ENCODE results near the gene ALPP.
"Not testable (repeated sequence)": the region's sequence is repeated elsewhere in the genome, so short reads cannot be mapped to it uniquely, and the experiment has no call there.

ALPP gene

DNA sequence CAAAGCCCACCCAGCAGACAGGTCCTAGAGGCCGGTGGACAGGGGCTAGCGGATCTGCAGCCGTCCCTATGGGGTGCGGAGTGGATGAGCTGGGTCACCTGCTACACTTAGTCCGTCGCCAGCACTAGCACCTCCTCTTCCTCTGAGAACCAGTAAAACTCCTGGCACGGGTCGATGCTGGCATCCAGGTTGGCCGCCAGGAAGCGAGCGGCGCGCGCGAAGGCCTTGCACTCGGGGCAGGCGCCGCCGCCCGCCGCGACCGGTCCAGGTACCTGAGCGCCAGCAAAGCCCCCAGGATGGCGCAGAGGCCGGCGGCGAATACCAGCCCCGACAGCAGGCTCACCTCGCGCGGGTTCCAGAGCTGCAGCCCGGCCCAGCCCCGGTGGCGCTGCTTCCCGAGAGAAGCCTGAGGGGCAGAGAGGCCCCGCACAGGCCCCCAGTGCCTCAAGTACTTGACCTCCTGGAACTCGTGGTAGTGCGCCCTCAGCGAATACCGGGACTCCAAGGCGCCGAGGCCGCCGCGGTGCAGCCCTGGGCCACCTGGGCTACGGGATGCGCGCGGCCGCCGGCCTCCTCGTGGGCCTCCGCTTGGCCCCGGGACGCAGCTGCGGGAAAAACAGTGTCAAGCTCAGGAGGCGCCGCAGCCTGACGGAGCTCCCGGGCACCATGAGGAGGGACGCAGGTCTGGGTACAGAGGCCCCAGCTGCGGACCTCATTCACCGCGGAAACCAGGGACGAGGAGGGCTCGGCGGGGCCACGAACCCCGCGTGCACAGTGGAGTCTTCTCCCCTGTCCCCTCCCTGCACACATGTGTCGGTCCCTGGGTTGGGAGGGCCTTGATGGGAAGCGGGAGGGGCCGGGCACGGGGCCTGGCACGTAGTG, 27.5 kb upstream of the ALPP start:
- H3K4me3 Mint-ChIP-seq, result no peak overlapping the region

DNA sequence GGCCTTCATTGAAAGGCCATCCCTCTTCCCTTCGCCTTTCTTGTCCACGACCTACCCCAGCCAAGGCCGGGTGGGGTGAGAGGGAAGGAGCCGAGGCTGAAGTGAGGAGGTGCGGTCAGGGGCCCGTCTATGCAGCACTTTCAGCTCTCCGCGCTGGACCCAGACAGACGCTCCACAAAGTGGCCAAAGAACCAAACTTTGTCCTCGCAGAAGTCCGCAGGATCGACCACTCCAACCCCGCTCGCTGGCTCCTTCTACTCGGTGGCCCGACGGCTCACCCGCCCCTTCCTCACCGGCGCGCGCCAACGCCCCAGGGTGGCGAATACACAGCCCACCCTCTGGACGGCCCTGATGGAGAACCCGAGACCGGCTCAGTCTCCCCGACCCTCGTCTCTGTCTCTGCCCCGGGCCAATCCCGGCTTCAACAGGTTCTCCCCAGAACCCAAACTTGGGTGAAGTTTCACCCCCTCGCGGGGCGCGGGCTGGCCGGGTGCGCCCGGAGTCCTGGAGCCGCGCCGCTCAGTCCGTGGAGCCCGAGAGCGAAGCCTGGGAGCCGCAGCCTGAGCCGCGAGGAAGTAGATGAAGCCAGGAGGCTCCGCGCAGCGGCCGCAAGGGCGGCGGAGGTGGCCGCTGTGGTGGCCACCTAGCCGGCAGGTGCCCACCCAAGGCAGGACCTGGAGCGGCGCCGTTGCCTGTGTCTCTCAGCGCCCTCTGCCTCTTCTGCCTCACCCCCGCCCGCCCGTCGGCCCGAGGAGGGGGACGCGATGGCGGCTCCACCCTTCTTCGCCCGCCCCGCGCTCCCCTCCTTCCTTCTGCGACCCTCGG, 26.7 kb upstream of the ALPP start:
- ATAC-seq, result no peak
- H3K4me3 Mint-ChIP-seq, result no peak overlapping the region
- DNase-seq (ENCODE audit: low spot score in 2 of 2), result no peak
- H3K27ac Mint-ChIP-seq, result no peak overlapping the region
- no peaks in the 10 kb centered on the region for H3K36me3 Mint-ChIP-seq
- H3K9me3 Mint-ChIP-seq, result no peaks in the 10 kb centered on the region
- H3K4me1 Mint-ChIP-seq, result peaks cover 7% of the 10 kb centered on the region

More for the DNA sequence above, 27.5 kb upstream of the ALPP start:
- Mint-ChIP-seq H3K9me3 (no peaks in the 10 kb centered on the region), H3K36me3 (no peaks in the 10 kb centered on the region), H3K4me1 (peaks cover 7% of the 10 kb centered on the region), H3K27ac (no peak overlapping the region)
- no peak for ATAC-seq
- DNase-seq (ENCODE audit: low spot score in 2 of 2), result no peak

DNA sequence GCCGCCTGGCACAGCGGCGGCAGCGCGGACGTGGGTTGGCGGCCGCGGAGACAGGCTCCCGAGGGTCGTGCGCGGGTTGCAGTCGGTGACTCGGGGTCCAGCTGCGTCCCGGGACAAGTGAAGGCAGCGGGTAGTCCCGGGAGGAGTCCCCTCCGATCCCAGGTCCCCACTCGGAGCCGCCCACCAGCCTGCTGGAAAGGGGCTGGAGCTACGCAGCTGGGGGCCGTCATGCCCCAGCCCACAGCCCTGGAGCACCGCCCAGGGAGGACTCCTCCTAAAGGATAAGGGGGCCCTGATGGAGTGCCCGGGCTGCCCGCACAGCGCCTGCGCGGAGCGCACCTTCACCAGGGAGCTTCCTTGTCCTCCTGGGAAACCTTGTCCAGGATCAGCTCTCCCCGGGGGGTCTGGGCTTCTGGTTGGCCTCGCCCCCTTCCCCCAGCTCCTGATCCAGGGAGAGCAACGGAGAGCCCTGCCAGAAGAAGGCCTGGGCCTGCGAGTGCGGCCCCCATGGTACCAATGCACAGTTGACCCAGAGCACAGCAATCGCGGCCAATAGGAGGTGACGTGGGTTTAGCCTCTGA, 25.9 kb upstream of the ALPP start:
- Mint-ChIP-seq H3K4me3 (no peak overlapping the region), H3K9me3 (no peaks in the 10 kb centered on the region), H3K36me3 (no peaks in the 10 kb centered on the region), H3K4me1 (peaks cover 7% of the 10 kb centered on the region), H3K27ac (no peak overlapping the region)
- no peak for ATAC-seq
- no peak for DNase-seq (ENCODE audit: low spot score in 2 of 2)

DNA sequence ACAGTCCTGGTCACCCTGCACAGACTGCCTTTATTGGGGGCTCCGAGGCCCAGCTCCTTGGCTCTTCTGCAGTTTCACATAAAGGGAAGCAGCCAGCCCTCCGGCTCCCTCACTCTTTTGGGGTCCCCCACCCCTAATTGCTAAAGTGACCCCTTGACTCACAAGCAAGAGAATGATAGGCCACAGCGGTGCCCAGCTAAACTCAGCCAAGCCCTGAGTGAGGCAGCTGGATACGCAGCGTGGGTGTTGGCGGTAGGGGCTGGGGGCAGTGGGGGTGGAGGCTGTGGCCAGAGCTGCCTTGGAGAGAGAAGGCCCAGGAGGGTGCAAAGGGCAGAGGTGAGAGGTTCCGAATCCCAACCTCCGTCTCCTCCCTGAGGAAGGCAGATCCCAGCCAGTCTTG, 25.5 kb upstream of the ALPP start:
- ATAC-seq (no peak), DNase-seq (ENCODE audit: low spot score in 2 of 2) (no peak)
- Mint-ChIP-seq H3K9me3 (no peaks in the 10 kb centered on the region), H3K27ac (no peak overlapping the region), H3K4me1 (peaks cover 7% of the 10 kb centered on the region), H3K36me3 (no peaks in the 10 kb centered on the region), H3K4me3 (no peak overlapping the region)

DNA sequence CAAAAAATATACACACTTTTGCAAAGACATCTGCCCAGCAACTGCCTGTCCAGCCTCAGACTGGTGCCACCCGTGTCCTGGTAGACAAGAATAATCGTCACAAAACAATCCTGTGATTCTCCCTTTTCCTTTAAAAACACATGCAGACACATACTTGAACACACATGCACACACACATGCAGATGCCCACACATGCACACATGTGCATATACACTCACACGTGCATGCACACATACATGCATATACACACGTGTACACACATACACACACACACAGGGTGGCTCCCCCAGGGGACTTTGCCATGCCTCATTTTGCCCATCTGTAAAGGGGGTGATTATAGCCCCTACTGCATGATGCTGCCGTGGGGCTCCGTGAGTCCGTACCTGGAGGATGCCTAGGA, 24.9 kb upstream of the ALPP start:
- Mint-ChIP-seq H3K36me3 (no peaks in the 10 kb centered on the region), H3K4me3 (no peak overlapping the region), H3K27ac (no peak overlapping the region), H3K4me1 (peaks cover 7% of the 10 kb centered on the region), H3K9me3 (no peaks in the 10 kb centered on the region)
- ATAC-seq (no peak), DNase-seq (ENCODE audit: low spot score in 2 of 2) (no peak)

DNA sequence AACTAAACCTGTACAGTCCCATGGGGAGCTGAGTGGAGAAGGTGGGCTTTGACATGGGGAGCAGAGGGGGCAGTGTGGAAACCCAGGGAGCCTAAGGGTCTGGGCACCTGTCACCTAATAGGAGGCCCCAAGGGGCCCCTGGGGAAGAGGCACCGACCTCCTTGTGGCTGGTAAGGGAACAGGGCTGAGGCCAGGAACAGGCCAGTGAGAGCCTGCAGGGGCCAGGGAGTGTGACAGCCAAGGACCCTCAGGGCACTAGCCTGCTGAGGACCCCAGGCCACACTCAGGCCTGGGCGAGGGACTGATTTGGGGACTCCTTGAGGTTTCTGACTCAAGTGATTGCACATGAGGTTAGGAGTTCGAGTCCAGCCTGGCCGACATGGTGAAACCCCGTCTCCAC, 24.5 kb upstream of the ALPP start:
- ATAC-seq (no peak), DNase-seq (ENCODE audit: low spot score in 2 of 2) (no peak)
- no peak overlapping the region for H3K4me3 Mint-ChIP-seq
- H3K36me3 Mint-ChIP-seq, result no peaks in the 10 kb centered on the region
- peaks cover 4% of the 10 kb centered on the region for H3K4me1 Mint-ChIP-seq
- no peak overlapping the region for H3K27ac Mint-ChIP-seq
- no peaks in the 10 kb centered on the region for H3K9me3 Mint-ChIP-seq

DNA sequence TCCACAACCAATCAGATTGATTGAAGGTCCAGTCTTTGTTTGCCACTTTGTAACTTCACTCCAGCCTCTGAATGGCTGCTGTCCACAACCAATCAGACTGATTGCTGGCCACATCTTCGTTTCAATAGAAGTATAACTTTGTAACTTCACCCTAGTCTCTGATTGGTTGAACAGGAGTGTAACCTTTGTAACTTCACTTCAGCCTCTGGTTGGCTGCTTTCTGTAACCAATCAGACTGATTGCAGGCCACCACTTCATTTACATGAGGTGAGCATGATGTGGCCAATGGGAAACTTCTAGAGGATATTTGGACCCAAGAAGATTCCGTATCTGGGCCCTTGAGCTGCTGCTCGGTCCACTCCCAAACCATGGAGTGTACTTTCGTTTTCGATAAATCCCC, 16.9 kb upstream of the ALPP start:
- H3K36me3 Mint-ChIP-seq, result no peaks in the 10 kb centered on the region
- H3K4me3 Mint-ChIP-seq, result no peak overlapping the region
- no peak overlapping the region for H3K27ac Mint-ChIP-seq
- DNase-seq (ENCODE audit: low spot score in 2 of 2) (no peak), ATAC-seq (no peak)
- peaks cover 24% of the 10 kb centered on the region for H3K4me1 Mint-ChIP-seq
- H3K9me3 Mint-ChIP-seq, result no peaks in the 10 kb centered on the region

DNA sequence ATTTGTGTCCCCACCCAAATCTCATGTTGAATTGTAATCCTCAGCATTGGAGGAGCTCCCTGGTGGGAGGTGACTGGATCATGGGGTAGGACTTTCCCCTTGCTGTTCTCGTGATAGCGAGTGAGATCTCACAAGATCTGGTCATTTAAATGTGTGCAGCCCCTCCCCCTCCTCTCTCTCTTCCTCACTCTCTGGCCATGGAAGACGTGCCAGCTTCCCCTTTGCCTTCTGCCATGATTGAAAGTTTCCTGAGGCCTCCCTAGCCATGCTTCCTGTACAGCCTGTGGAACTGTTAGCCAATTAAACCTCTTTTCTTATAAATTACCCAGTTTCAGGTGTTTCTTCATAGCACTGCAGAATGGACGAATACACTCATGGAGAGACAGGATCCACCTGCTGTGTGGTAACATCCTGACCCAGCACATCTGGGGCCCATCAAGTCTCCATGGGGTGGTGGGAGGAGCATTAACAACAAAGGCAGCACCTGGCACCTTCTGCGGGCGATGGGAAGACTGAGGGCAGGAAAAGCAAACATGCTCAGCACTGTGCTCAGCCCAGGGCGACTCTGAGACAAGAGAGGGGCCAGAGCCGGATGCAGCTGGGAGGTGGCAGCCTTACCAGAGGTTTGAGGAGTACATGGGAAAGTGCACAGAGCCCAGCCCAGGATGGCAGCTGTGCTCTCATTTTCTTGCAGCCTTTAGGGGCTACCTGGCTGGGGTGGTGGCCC, 16.2 kb upstream of the ALPP start:
- no peak for ATAC-seq
- H3K36me3 Mint-ChIP-seq, result no peaks in the 10 kb centered on the region
- H3K4me3 Mint-ChIP-seq, result no peak overlapping the region

DNA sequence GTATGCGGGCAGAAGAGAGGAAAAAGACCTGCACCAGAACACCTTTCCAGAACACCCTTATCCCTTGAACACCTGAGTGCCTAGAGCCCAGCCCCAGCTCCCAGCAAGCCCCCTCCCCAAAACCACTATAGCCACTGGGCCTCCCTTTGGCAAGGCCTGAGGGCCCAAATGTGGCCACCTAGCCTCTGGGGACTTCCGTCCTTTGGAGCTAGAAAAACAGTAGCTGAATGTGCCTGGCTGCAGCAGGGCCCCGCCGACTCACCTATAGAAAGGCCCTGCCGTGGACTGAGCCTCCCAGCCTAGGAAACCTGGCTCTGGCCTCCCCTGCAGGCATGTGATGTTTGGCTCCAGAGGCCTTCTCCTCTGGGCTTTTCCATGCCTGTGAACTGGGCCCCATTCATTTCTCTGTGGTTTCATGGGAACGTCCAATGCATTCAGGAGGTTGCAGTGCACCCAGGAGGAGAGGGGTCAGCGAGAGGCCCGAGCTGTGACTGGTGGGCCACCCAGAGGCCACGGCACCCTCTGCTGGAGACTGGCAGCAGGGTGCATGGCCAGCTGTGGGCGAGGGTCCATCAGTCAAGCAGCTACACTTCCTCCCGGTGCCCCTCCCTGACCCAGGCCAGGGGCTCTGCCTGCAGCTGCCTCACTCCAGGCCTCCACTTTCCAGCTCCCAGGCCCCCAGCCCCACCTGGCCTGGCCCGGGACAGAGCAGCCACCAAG, 15.3 kb upstream of the ALPP start:
- not testable (repeated sequence) for ATAC-seq; H3K36me3 Mint-ChIP-seq; H3K9me3 Mint-ChIP-seq; DNase-seq (ENCODE audit: low spot score in 2 of 2)
- Mint-ChIP-seq H3K4me3 (peak overlapping the region; percentile 78), H3K4me1 (peaks cover 24% of the 10 kb centered on the region), H3K27ac (peak overlapping the region; percentile 88)

More for the DNA sequence above, 16.2 kb upstream of the ALPP start:
- Mint-ChIP-seq H3K27ac (no peak overlapping the region), H3K9me3 (no peaks in the 10 kb centered on the region), H3K4me1 (peaks cover 24% of the 10 kb centered on the region)
- no peak for DNase-seq (ENCODE audit: low spot score in 2 of 2)

DNA sequence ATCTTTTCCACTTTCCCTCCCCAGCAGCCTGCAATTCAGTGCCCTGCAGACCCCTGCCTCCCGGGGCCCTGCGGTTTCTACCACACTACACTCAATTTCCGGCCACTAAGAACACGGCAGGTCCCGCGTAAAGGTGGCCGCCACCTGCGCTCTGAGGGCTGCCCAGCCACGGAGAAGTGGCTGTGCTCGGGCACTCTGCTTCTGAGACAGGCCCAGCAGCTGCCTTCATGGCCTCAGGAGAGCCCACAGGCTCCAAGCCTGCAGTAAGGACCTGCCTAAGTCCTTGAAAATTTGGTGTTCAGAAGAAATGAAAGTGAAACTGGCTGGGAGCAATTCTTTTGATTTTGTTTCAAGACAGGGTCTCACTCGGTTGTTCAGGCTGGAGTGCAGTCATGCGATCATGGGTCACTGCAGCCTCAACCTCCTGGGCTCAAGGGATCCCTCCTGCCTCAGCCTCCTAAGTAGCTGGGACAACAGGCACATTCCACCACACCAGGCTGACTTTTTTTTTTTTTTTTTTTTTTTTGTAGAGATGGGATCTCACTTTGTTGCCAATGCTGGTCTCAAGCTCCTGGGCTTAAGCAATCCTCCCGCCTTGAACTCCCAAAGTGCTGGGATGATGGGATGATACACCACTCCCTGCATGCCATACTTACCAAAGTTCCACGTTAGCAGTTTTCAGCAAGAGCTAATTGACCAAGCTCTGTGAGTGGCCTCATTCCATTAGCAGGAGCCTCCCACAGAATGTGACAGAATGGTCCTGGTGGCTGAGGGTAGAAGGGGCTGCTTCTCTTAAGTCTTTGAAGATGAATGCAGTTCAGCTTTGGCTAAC, 14.6 kb upstream of the ALPP start:
- Mint-ChIP-seq H3K4me1 (peaks cover 24% of the 10 kb centered on the region), H3K4me3 (peak overlapping the region; percentile 78), H3K36me3 (no peaks in the 10 kb centered on the region), H3K9me3 (no peaks in the 10 kb centered on the region), H3K27ac (peak overlapping the region; percentile 88)
- DNase-seq (ENCODE audit: low spot score in 2 of 2) (no peak), ATAC-seq (peak; percentile 42)

DNA sequence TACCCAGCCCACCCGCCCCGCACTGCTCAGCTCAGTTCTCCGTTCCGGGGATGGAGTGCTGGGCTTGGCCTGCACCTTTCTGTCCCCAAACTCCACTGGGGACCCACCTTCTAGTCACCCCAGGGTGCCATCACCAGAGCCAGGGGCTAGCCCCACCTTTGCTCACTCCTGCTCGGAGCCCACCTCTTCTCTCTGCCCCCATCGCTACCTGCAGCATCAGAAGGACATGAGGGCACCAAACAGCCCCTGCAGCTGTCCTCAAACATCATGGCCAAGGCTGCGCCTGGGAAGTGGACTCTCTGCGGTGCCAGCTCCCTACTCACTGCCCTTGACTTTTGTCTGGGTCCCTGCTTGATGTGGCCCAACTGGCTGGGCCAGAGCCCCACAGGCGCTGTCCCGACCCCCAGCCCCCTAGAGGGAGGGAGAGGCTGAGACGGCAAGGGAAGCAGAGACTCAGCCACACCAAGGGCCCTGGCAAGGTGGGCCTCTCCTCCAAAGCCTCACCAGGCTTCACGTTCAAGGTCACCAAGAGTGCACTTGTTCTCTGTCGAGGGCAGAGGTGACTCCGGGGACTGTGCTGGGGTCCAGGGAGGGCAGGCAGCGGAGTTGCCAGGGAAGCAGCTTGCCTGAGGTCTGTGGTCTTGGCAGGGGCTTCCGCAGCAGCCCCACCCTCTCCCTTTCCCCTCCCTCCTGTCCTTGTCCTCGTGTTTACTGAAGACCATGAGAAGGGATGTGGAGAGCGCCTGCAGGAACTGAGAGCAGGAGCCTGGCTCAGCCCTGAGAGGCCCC, 13.6 kb upstream of the ALPP start:
- not testable (repeated sequence) for H3K36me3 Mint-ChIP-seq; ATAC-seq; H3K9me3 Mint-ChIP-seq; H3K4me3 Mint-ChIP-seq; DNase-seq (ENCODE audit: low spot score in 2 of 2)
- Mint-ChIP-seq H3K27ac (peak overlapping the region; percentile 37), H3K4me1 (peaks cover 24% of the 10 kb centered on the region)

DNA sequence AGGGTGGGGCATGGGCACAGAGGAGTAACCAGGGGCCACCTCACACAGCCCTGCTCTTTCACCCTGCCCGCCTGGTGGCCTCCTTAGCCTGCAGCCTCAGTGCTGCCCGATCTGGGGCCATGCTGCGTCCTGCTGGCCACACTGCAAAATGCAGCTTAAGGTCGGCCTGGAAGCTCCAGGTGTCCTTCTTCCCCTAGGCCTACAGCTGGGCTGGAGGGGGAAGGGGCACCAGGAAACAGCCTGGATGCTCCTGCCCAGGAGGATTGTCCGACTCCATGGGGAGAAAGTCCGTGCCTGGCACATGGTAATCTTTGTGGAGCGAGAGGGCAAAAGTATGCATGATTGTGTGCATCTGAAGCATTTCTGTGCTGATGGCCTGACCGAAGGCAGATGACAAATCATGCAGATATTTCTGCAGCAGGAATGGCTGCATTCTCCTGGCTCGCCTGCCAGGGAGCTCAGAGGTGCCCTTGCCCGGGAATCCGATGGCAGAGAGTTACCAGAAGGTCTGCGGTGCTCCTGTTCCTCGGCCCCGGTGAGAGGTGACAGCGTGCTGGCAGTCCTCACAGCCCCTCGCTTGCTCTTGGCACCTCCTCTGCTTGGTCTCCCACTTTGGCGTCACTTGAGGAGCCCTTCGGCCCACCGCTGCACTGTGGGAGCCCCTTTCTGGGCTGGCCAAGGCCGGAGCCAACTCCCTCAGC, 12.8 kb upstream of the ALPP start:
- H3K4me1 Mint-ChIP-seq, result peaks cover 24% of the 10 kb centered on the region
- no peaks in the 10 kb centered on the region for H3K36me3 Mint-ChIP-seq
- ATAC-seq, result peak; percentile 69
- no peaks in the 10 kb centered on the region for H3K9me3 Mint-ChIP-seq
- no peak for DNase-seq (ENCODE audit: low spot score in 2 of 2)
- no peak overlapping the region for H3K27ac Mint-ChIP-seq
- no peak overlapping the region for H3K4me3 Mint-ChIP-seq

DNA sequence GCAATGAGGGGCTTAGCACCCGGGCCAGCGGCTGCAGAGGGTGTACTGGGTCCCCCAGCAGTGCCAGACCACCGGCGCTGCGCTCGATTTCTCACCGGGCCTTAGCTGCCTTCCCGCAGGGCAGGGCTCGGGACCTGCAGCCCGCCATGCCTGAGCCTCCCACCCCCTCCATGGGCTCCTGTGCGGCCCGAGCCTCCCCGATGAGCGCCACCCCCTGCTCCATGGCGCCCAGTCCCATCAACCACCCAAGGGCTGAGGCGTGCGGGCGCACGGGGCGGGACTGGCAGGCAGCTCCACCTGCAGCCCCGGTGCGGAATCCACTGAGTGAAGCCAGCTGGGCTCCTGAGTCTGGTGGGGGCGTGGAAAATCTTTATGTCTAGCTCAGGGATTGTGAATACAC, 12.1 kb upstream of the ALPP start:
- not testable (repeated sequence) for DNase-seq (ENCODE audit: low spot score in 2 of 2); ATAC-seq; H3K9me3 Mint-ChIP-seq; H3K4me3 Mint-ChIP-seq; H3K36me3 Mint-ChIP-seq; H3K27ac Mint-ChIP-seq
- peaks cover 24% of the 10 kb centered on the region for H3K4me1 Mint-ChIP-seq

Measured in stimulated activated effector memory CD8-positive, alpha-beta T cell treated with anti-CD3 and anti-CD28 coated beads, Interleukin-12 subunit alpha, Interleukin-12 subunit beta, amount 100 ng/mL, for 72 hours (primary cell).